ENCODE results near the gene SYS1. TPM values are rescaled to one million over a fixed set of nuclear protein-coding genes. Genes with fewer than 3 reads are reported as not detected.

SYS1 gene
- polyA plus RNA-seq, 1 experiment: 25.1 TPM

DNA sequence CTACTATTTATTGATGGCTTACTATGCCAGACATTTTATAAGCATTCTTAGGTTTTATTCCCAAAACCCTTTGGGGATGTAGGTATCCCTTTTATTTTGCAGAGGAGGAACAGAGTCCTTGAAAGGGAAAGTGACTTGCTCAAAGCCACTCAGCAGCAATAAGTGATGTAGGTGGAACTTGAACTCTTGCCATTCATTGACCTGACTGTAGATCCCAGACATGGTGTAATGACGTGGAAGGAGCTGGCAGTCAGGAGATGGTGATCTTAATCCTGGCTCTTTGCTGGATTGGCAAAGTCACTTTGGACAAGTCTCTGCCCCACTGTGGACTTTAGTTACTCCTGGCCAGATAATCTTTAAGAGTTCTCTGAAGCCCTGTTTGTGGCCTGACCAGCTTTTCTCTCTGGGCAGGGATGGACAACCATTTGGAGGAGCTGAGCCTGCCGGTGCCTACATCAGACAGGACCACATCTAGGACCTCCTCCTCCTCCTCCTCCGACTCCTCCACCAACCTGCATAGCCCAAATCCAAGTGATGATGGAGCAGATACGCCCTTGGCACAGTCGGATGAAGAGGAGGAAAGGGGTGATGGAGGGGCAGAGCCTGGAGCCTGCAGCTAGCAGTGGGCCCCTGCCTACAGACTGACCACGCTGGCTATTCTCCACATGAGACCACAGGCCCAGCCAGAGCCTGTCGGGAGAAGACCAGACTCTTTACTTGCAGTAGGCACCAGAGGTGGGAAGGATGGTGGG lies 46.7 kb downstream of the SYS1 start:
- H3K27me3 ChIP-seq (ENCODE audit: control insufficient read depth, insufficient read depth, low read length): no peaks in the 10 kb centered on the region
- H3K4me3 ChIP-seq (ENCODE audit: low read depth, low read length): no peak overlapping the region
- DNase-seq (ENCODE audit: low read depth, low spot score): no peak
- no peak overlapping the region for H3K27ac ChIP-seq (ENCODE audit: low read depth, low read length)
- ChIA-PET POLR2A (no interaction called here), CTCF (interaction anchor here (0.7 to 0.9 kb wide), 2 partner anchors 36 to 361 kb away, joined by 3 read pairs; no protein-coding TSS in a partner anchor)
- H3K9me3 ChIP-seq (ENCODE audit: control insufficient read depth, insufficient read depth, low read length): no peaks in the 10 kb centered on the region
- TF ChIP-seq, protein P1, sequence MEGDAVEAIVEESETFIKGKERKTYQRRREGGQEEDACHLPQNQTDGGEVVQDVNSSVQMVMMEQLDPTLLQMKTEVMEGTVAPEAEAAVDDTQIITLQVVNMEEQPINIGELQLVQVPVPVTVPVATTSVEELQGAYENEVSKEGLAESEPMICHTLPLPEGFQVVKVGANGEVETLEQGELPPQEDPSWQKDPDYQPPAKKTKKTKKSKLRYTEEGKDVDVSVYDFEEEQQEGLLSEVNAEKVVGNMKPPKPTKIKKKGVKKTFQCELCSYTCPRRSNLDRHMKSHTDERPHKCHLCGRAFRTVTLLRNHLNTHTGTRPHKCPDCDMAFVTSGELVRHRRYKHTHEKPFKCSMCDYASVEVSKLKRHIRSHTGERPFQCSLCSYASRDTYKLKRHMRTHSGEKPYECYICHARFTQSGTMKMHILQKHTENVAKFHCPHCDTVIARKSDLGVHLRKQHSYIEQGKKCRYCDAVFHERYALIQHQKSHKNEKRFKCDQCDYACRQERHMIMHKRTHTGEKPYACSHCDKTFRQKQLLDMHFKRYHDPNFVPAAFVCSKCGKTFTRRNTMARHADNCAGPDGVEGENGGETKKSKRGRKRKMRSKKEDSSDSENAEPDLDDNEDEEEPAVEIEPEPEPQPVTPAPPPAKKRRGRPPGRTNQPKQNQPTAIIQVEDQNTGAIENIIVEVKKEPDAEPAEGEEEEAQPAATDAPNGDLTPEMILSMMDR (IDR thresholded peaks at IDR 0.05; ENCODE audit: low read depth, low read length): no peak

DNA sequence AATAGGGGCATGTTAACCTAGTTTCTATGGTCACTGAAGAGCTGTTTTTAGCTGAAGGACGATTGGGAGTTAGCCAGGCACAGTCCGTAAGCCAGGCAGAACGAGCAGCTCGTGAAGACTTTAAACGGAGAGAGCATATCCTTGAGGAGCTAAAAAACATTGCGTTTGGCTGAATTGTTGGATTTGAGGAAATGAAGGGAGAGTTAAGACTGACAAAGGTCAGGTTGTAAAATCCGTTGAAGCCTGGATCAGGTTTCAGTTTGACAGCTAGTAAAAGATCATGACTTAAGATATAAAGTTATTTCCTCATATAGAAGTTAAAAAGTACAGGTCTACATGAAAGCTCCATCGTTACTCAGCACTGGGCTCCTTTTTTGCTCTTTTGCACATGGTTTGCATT lies 47.9 kb downstream of the SYS1 start:
- TF ChIP-seq, protein P1 (IDR thresholded peaks at IDR 0.05; ENCODE audit: low read depth, low read length): no peak
- Histone ChIP-seq H3K27ac (ENCODE audit: low read depth, low read length) (no peak overlapping the region), H3K9me3 (ENCODE audit: control insufficient read depth, insufficient read depth, low read length) (no peaks in the 10 kb centered on the region), H3K4me3 (ENCODE audit: low read depth, low read length) (no peak overlapping the region), H3K27me3 (ENCODE audit: control insufficient read depth, insufficient read depth, low read length) (no peaks in the 10 kb centered on the region)
- POLR2A ChIA-PET: no interaction called here
- CTCF ChIA-PET: interaction anchor here (0.7 to 1.2 kb wide), 3 partner anchors 48 to 360 kb away, joined by 3 read pairs; partner anchors contain the start of gene SYS1
- no peak for DNase-seq (ENCODE audit: low read depth, low spot score)

GRCh38 chr20:45412653-45413052 lies 49.7 kb downstream of the SYS1 start:
- Histone ChIP-seq H3K27me3 (ENCODE audit: control insufficient read depth, insufficient read depth, low read length) (no peaks in the 10 kb centered on the region), H3K27ac (ENCODE audit: low read depth, low read length) (no peak overlapping the region), H3K4me3 (ENCODE audit: low read depth, low read length) (no peak overlapping the region), H3K9me3 (ENCODE audit: control insufficient read depth, insufficient read depth, low read length) (no peaks in the 10 kb centered on the region; the same call in 1 of the 2 replicates)
- POLR2A ChIA-PET: no interaction called here
- TF ChIP-seq, protein P1 (IDR thresholded peaks at IDR 0.05; ENCODE audit: low read depth, low read length): no peak
- no peak for DNase-seq (ENCODE audit: low read depth, low spot score)
- CTCF ChIA-PET: interaction anchor here (0.9 to 2.8 kb wide), 4 partner anchors 36 to 358 kb away, joined by 4 to 10 read pairs (median 8); no protein-coding TSS in a partner anchor

GRCh38 chr20:45413479-45413878 lies 50.5 kb downstream of the SYS1 start:
- no peak overlapping the region for H3K27ac ChIP-seq (ENCODE audit: low read depth, low read length)
- ChIA-PET POLR2A (no interaction called here), CTCF (interaction anchor here (0.9 to 2.8 kb wide), 3 partner anchors 40 to 358 kb away, joined by 4 to 10 read pairs (median 10); no protein-coding TSS in a partner anchor)
- H3K27me3 ChIP-seq (ENCODE audit: control insufficient read depth, insufficient read depth, low read length): no peaks in the 10 kb centered on the region
- TF ChIP-seq, protein P1 (IDR thresholded peaks at IDR 0.05; ENCODE audit: low read depth, low read length): no peak
- DNase-seq (ENCODE audit: low read depth, low spot score): no peak
- H3K4me3 ChIP-seq (ENCODE audit: low read depth, low read length): no peak overlapping the region
- no peaks in the 10 kb centered on the region; the same call in 1 of the 2 replicates for H3K9me3 ChIP-seq (ENCODE audit: control insufficient read depth, insufficient read depth, low read length)
